Measurements from ENCODE around the gene SPOCK1. TPM values are rescaled to one million over a fixed set of nuclear protein-coding genes. Genes with fewer than 3 reads are reported as not detected.

Gene SPOCK1
- total and polyA plus RNA-seq, 2 of the 13 experiments (the other 11 are each of a cell fraction or from before 2014, with no cell fraction given): 0.18 to 0.29 TPM

DNA sequence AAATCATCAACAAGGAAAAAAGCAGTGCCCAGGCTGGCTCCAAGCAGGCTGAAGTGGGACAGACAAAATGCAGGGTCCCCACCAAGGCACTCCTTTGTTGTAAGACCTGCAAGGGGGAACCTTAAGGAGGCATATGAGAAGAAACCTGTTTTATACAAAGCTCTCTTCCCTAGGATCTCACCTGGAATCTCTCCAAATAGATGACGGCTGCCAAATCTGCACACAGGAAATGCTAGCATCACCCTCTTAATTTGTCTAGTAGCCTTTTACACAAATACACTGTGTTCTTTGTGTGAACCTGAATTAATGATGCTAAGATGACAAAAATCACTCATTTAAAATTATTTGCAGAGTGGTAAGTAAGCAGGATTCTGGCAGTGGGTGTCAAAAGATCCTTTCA, 280.2 kb downstream of the SPOCK1 start:
- Histone ChIP-seq H3K9ac (ENCODE audit: insufficient read depth, low read depth, low read length) (no peak overlapping the region), H3K4me2 (ENCODE audit: low read depth, low read length) (no peak overlapping the region), H3K27ac (ENCODE audit: extremely low read length, insufficient read depth, low read length) (no peak overlapping the region), H3K4me3 (replicated peaks in 1 of 3; ENCODE audit: insufficient read depth in 1 of 3, low read depth in 2 of 3, low read length in 3 of 3) (no peak overlapping the region), H2AFZ (ENCODE audit: low read length) (no peak overlapping the region), H3K9me3 (ENCODE audit: low read length) (no peaks in the 10 kb centered on the region), H4K20me1 (ENCODE audit: insufficient read depth, low read length) (no peaks in the 10 kb centered on the region), H3K4me1 (ENCODE audit: insufficient read depth, low read length) (peaks cover 49% of the 10 kb centered on the region), H3K36me3 (replicated peaks in 1 of 2; ENCODE audit: control insufficient read depth in 1 of 2, insufficient read depth in 2 of 2, low read length in 2 of 2) (no peaks in the 10 kb centered on the region), H3K27me3 (ENCODE audit: control insufficient read depth in 1 of 2, insufficient read depth in 2 of 2, low read length in 2 of 2) (no peaks in the 10 kb centered on the region), H3K79me2 (ENCODE audit: insufficient read depth, low read length) (no peaks in the 10 kb centered on the region)
- intact Hi-C loops (cut with micrococcal nuclease; ENCODE audit: unreplicated experiment): no loop called here
- in situ Hi-C loops (cut with HindIII; ENCODE audit: extremely low pct_ligation_motif_present, low pct_unique_long_range_greater_than_20kb): no loop called here
- CTCF ChIA-PET (ENCODE audit: low intra/inter-chr PET ratio, low total read pairs): no interaction called here
- no peak for DNase-seq (ENCODE audit: low spot score)
- FAIRE-seq: no peak
- no TSS peak for BruUV-seq (replicated peaks)
- no peak for TF ChIP-seq ZNF230 (CRISPR knock-in tag; IDR thresholded peaks at IDR 0.05)
- no peak for TF ChIP-seq ZNF382 (CRISPR knock-in tag; IDR thresholded peaks at IDR 0.05; ENCODE audit: borderline replicate concordance)
- no peak for TF ChIP-seq BRD4 (CRISPR knock-in tag; IDR thresholded peaks at IDR 0.05)
- no peak for TF ChIP-seq ZBTB20 (CRISPR knock-in tag; IDR thresholded peaks at IDR 0.05; ENCODE audit: borderline replicate concordance, low read depth)
- no peak for TF ChIP-seq HCFC1 (IDR thresholded peaks at IDR 0.05; ENCODE audit: low read depth, low read length)
- TF ChIP-seq GZF1 (CRISPR knock-in tag; IDR thresholded peaks at IDR 0.05): no peak
- no peak for TF ChIP-seq CAMTA2 (CRISPR knock-in tag; IDR thresholded peaks at IDR 0.05; ENCODE audit: borderline replicate concordance)
- no peak for TF ChIP-seq CERS6 (CRISPR knock-in tag; IDR thresholded peaks at IDR 0.05)
- TF ChIP-seq TP53 (CRISPR knock-in tag; conservative IDR thresholded peaks at IDR 0.05): no peak
- TF ChIP-seq THAP8 (CRISPR knock-in tag; IDR thresholded peaks at IDR 0.05; ENCODE audit: borderline replicate concordance): no peak
- TF ChIP-seq, protein P1, sequence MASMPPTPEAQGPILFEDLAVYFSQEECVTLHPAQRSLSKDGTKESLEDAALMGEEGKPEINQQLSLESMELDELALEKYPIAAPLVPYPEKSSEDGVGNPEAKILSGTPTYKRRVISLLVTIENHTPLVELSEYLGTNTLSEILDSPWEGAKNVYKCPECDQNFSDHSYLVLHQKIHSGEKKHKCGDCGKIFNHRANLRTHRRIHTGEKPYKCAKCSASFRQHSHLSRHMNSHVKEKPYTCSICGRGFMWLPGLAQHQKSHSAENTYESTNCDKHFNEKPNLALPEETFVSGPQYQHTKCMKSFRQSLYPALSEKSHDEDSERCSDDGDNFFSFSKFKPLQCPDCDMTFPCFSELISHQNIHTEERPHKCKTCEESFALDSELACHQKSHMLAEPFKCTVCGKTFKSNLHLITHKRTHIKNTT (CRISPR knock-in tag; IDR thresholded peaks at IDR 0.05): no peak
- TF ChIP-seq ZNF501 (CRISPR knock-in tag; IDR thresholded peaks at IDR 0.05): no peak
- WGBS (ENCODE audit: low lambda C conversion rate): 21% methylated on average over 1 of the region's 1 CpG
- no peak for ATAC-seq
- POLR2A ChIA-PET: no interaction called here
